CD4-positive, alpha-beta T cell treated with Interleukin-2 at 100 ng/mL for 4 hours (primary cell): ENCODE data around the gene DEPP1.

Experiments used
- DNase-seq: peaks from one replicate; pipeline ENCODE4 v3.0.0-alpha.2; 2020; ENCODE audit warnings: low spot score

The DEPP1 gene

GRCh38 chr10:44979281-44980191 is 927 bp upstream of the DEPP1 start:
- no peak for DNase-seq

GRCh38 chr10:44978213-44978569 is 418 bp downstream of the DEPP1 start:
- DNase-seq = no peak

- DNase-seq = no peak
Observed at GRCh38 chr10:44977287-44978212, 1.1 kb downstream of the DEPP1 start.

GRCh38 chr10:44976352-44977198 is 2.0 kb downstream of the DEPP1 start:
- DNase-seq = no peak

- no peak for DNase-seq
Observed at GRCh38 chr10:44975431-44976331, 2.9 kb downstream of the DEPP1 start.

GRCh38 chr10:44974628-44975430 is 3.8 kb downstream of the DEPP1 start:
- peak; percentile 66 for DNase-seq

- no peak for DNase-seq
Observed at GRCh38 chr10:44974082-44974627, 4.5 kb downstream of the DEPP1 start.

GRCh38 chr10:44973323-44974081 is 5.1 kb downstream of the DEPP1 start:
- no peak for DNase-seq

- no peak for DNase-seq
Observed at GRCh38 chr10:44972874-44973306, 5.7 kb downstream of the DEPP1 start.

- no peak for DNase-seq
Observed at GRCh38 chr10:44971935-44972757, 6.5 kb downstream of the DEPP1 start.

GRCh38 chr10:44971434-44971833 is 7.2 kb downstream of the DEPP1 start:
- DNase-seq = no peak

- DNase-seq = no peak
Observed at GRCh38 chr10:44970812-44971395, 7.7 kb downstream of the DEPP1 start.

- DNase-seq = no peak
Observed at GRCh38 chr10:44969854-44970253, 8.8 kb downstream of the DEPP1 start.

- DNase-seq = peak; percentile 32
Observed at GRCh38 chr10:44968500-44969400, 9.9 kb downstream of the DEPP1 start.

- DNase-seq = peak; percentile 15
Observed at GRCh38 chr10:44968091-44968490, 10.5 kb downstream of the DEPP1 start.

- no peak for DNase-seq
Observed at GRCh38 chr10:44967616-44968015, 11.0 kb downstream of the DEPP1 start.
